Measurements from ENCODE around the gene PLEK.
"Not testable (repeated sequence)": the region's sequence is repeated elsewhere in the genome, so short reads cannot be mapped to it uniquely, and the experiment has no call there.

The PLEK gene

DNA sequence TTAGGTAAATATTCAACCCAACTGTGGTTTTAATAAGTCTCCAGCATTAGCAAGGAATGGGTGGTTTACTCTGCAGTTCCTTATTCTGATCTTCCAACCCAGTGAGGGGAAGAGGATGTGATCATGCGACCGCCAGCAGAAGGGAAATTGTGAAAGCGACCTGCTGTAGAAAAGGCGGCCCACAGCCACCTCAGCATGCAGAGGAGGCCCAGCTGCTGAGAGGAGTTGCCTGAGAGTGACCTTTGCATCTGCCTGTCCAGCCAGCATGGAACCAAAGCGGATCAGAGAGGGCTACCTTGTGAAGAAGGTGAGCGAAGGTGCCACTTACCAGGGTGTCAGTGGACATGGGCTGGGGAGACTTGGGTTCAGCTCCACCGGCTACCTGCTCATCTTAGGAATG is at the start of gene PLEK:
Gene PLEK (plus strand): TSS at position 196 of the 400 bp plus-strand sequence. CDS start 70 bp downstream, at position 266.
- no peak for FAIRE-seq

DNA sequence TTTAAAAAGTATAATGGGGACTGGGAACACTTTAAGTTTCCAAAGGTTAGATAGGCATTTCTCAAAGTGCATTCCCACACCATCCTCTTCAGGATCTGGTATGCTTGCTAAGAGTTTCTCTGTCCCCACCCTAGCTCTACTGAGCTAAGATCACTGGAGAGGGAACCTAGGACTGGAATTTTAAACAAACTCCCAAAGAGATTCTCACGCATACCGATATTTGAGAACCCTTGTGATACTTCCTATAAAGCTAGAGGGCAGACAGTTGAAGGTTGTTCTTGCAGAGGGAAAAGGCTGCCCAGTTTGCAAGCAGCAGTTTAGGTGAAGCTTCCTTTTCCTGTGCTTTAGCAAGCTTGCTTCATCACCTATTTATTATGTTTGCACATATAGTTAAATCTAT is 49.0 kb upstream of the PLEK start:
- no peak for FAIRE-seq

GRCh38 chr2:68317971-68318913 is 46.8 kb upstream of the PLEK start:
- FAIRE-seq, result no peak

- FAIRE-seq, result no peak
Measured at GRCh38 chr2:68318914-68319397, 46.1 kb upstream of the PLEK start.

GRCh38 chr2:68319398-68320117 is 45.5 kb upstream of the PLEK start, which contains the start of gene CNRIP1:
TSS of gene CNRIP1 (minus strand) at chr2:68319949. CDS start at chr2:68319400, 549 bp downstream.
- no peak for FAIRE-seq

DNA sequence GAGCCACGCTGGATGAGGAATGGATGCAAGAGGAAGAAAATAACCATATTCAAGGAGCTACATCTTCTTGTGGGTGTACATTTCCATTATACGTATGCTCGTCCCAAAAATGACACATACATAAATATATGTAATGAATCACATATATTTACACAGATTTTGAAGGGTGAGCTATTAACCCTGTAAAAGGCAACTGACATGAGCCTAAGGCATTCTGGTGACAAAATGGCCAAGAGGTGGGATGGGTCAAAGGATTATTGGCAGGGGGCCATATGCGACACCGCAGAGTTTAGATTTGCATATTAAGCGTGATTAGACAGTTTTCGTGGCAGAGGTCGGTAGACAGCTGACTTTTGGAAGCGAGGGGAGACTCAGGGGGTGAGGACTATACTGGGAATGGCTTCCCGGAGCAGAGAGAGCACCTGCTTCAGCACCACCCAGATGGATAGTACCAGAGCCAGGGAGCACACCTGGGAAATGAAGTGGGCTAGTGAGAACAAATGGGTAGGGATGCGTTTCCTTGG is 44.9 kb upstream of the PLEK start:
- FAIRE-seq, result no peak

- no peak for FAIRE-seq
Measured at GRCh38 chr2:68325056-68325455, 40.0 kb upstream of the PLEK start.

- no peak for FAIRE-seq
Measured at GRCh38 chr2:68328901-68329300, 36.2 kb upstream of the PLEK start.

- FAIRE-seq, result no peak
Measured at GRCh38 chr2:68330691-68331090, 34.4 kb upstream of the PLEK start.

- no peak for FAIRE-seq
Measured at GRCh38 chr2:68333009-68333408, 32.1 kb upstream of the PLEK start.

- FAIRE-seq, result no peak
Measured at GRCh38 chr2:68333931-68334330, 31.2 kb upstream of the PLEK start.

- no peak for FAIRE-seq
Measured at GRCh38 chr2:68336192-68336591, 28.9 kb upstream of the PLEK start.

DNA sequence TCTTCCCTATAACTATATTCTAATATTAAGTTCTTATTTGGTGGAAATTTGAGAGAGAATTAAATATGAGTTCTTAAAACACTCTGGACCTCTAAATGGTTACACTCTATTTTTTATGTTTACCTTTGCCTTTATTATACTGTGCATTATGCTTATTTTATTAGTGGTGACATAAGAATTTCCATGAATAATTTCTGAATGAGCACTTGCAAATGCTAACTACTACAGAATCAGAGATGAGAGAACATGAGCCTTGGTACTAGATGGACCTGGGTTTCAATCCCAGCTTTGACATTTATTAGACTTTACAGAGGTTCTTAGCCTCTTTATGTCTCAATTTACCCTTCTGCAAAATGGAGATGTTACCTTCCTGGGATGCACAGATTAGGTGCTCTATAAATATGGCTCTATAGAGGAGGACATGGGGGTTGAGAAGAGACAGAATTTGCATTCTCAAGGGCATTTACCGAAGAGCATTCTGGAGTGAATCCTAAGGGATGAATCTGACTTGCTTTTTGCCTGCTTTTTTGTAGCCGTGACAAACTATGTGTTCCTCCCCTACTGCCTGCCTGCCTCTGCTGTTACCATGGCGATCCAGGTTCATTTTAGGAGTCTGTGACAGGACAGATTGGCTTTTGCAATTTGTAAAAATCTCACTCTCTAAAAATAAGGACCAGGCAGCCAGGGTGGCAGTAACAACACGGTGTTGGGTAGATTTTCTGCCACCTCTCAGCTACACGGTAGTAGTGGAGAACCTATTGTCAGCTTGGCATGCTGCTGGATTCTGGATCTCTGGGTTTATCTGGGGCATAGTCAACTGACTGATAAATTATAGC is 24.6 kb upstream of the PLEK start:
- no peak for FAIRE-seq

- no peak for FAIRE-seq
Measured at GRCh38 chr2:68341062-68341329, 24.1 kb upstream of the PLEK start.

DNA sequence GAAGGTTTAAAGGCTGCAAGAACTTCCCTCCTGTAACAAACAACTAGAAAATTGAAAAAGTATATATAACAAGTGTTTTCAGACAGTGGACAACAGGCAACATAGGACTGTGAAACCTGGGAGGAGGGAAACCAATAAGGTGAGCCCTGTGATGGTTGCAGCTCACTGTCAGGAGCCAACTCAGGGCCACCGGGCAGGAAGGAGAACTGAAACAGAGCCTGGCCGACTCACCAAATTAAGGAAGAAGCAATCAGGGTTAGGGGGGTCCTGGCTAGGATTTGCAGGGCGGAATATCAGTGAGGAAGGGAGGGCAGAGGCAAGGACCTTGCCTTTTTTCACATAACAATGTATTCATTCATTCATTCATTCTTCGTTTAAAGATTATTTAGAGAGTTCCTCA is 23.5 kb upstream of the PLEK start:
- no peak for FAIRE-seq

DNA sequence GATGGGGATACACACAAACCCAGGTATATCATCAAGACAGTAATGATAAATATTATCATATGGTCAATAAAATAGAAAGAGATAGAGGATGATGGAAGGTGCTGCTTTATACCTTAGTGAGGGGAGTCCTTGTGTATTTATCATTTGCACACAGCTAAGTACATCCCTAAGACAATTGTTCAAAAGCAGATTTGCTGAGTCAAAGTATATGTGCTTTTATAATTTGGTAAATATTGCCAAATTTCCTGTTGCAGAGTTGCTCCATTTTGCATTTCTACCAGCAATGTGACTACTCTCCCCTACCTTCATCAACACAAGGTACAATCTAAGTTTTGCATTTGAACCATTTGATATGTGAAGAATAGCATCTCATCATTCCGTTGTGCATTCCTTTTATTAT is 22.6 kb upstream of the PLEK start:
- no peak for FAIRE-seq

DNA sequence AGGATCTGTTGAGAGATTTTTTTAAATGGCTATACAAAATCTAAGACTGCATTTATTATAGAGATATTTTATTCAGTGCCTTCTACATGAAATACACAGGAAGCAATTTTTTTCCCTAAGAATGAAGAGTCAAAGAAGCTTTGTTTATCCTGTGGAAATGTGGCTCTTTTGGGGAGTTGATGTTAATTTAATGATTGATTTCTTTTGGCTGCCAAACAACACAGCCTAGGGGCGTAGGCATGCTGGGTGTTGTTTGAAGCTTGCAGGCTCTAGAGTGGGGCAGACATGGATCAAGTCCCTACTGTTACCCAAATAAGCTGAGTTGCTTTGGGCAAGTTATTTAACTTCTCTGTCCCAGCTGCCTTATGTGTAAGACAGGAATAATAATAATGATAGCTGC is 21.1 kb upstream of the PLEK start:
- FAIRE-seq, result no peak

DNA sequence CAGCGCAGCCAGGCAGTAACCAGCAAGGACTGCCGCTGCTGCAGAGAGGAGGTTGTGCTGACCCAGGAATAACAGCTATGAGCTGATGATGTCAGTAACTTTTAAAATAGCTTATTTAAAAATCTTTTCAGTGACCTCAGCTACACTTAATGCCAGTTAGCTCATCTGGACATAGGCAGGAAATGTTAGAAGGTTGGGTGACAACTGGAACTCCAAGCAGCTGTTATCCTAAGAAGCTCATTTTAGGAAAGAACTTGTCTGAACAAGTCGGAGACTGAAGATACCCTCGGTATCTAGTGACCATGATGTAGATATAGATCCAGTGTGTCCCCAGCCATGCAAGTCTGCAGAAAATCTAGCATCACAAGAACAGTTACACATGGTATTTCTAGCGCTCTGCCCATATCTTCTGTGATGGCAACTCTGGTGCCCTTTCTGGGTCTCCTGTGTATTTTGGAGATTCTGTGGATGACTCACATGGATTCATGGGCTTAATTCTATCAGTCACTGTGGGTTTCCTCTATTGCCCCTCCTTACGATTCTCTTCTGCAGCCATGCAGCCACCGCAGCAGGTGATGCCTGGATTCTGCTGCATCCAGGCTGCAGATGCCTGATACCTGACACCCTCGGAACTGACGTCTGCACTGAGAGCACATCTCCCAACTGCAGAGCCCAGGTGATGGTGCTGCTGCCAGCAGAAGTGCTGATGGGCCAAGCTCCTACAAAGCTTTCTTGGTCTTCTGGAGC is 19.8 kb upstream of the PLEK start:
- no peak for FAIRE-seq

DNA sequence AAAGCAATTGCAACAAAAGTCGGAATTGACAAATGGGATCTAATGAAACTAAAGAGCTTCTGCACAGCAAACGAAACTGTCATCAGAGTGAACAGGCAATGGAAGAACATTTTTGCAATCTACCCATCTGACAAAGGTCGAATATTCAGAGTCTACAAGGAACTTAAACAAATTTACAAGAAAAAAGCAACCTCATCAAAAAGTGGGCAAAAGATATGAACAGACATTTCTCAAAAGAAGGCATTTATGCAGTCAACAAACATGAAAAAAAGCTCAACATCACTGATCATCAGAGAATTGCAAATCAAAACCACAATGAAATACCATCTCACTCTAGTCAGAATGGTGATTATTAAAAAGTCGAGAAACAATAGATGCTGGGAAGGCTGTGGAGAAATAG is 16.0 kb upstream of the PLEK start:
- FAIRE-seq, result not testable (repeated sequence)

- FAIRE-seq, result no peak
Measured at GRCh38 chr2:68351997-68352396, 13.1 kb upstream of the PLEK start.

GRCh38 chr2:68352651-68353391 is 12.3 kb upstream of the PLEK start:
- FAIRE-seq, result no peak
